ENCODE data around the gene RNF180.
A peak's percentile ranks its signal among the peaks of the same experiment; 100 is the strongest.
"Not testable (repeated sequence)": the region's sequence is repeated elsewhere in the genome, so short reads cannot be mapped to it uniquely, and the experiment has no call there.

RNF180 gene

GRCh38 chr5:64285188-64286130 lies 119.8 kb downstream of the RNF180 start:
- DNase-seq, result peak in 1 of 14 donors; percentile 2

GRCh38 chr5:64286381-64286780 lies 120.7 kb downstream of the RNF180 start:
- DNase-seq, result no peak

GRCh38 chr5:64288496-64288895 lies 122.9 kb downstream of the RNF180 start:
- not testable (repeated sequence) for DNase-seq

GRCh38 chr5:64292611-64293215 lies 127.1 kb downstream of the RNF180 start:
- DNase-seq, result no peak

- DNase-seq, result peak in 1 of 14 donors; percentile 36
Observed at GRCh38 chr5:64295101-64295500, 129.5 kb downstream of the RNF180 start.

- no peak for DNase-seq
Observed at GRCh38 chr5:64298586-64298985, 132.9 kb downstream of the RNF180 start.

GRCh38 chr5:64299805-64300204 lies 134.2 kb downstream of the RNF180 start:
- DNase-seq, result no peak

GRCh38 chr5:64301566-64301965 lies 135.9 kb downstream of the RNF180 start:
- no peak for DNase-seq

- no peak for DNase-seq
Observed at GRCh38 chr5:64308135-64308534, 142.5 kb downstream of the RNF180 start.

- DNase-seq, result no peak
Observed at GRCh38 chr5:64312491-64312890, 146.8 kb downstream of the RNF180 start.

GRCh38 chr5:64315778-64316177 lies 150.1 kb downstream of the RNF180 start:
- DNase-seq, result no peak

GRCh38 chr5:64318175-64318574 lies 152.5 kb downstream of the RNF180 start:
- DNase-seq, result no peak

GRCh38 chr5:64323591-64323990 lies 157.9 kb downstream of the RNF180 start:
- DNase-seq, result no peak

GRCh38 chr5:64330728-64331231 lies 165.1 kb downstream of the RNF180 start:
- DNase-seq, result peak in 1 of 14 donors; percentile 3

GRCh38 chr5:64331597-64332277 lies 166.1 kb downstream of the RNF180 start:
- DNase-seq, result peak in 2 of 14 donors; percentile 8 to 42

- peak in 2 of 14 donors; percentile 2 to 4 for DNase-seq
Observed at GRCh38 chr5:64333886-64334285, 168.2 kb downstream of the RNF180 start.

GRCh38 chr5:64339769-64340168 lies 174.1 kb downstream of the RNF180 start:
- DNase-seq, result no peak

GRCh38 chr5:64340293-64340692 lies 174.7 kb downstream of the RNF180 start:
- no peak for DNase-seq

GRCh38 chr5:64341340-64341739 lies 175.7 kb downstream of the RNF180 start:
- no peak for DNase-seq

- no peak for DNase-seq
Observed at GRCh38 chr5:64344501-64344900, 178.9 kb downstream of the RNF180 start.

- DNase-seq, result no peak
Observed at GRCh38 chr5:64347309-64347708, 181.7 kb downstream of the RNF180 start.

GRCh38 chr5:64364426-64364825 lies 198.8 kb downstream of the RNF180 start:
- DNase-seq, result no peak

GRCh38 chr5:64384765-64385164 lies 219.1 kb downstream of the RNF180 start:
- DNase-seq, result no peak

All from C1 segment of cervical spinal cord (tissue), 14 donors.